Right lobe of liver (tissue), 4 donors: ENCODE data around the gene TUB.

Experiments
- CTCF ChIP-seq, 4 donors: fragments of 200-600 bp in 3 of 4; fragments of 450-650 bp in 1 of 4; IDR thresholded peaks; one replicate each; pipeline versions ENCODE4 v1.5.1 to v1.8.0; 2016 to 2022; ENCODE audit warnings: antibody characterized with exemption in 4 of 4, mild to moderate bottlenecking in 2 of 4
- POLR2A ChIP-seq: fragments of 450-650 bp; IDR thresholded peaks from one replicate; pipeline ENCODE4 v1.6.1; 2017; ENCODE audit warnings: antibody characterized with exemption, mild to moderate bottlenecking
- donor health status: DM: no; HTN: no; CAD: no.
- donor health status: DM: no; HTN: no; CAD: no.
- donor health status: DM: no; HTN: yes; CAD: no.

- TF ChIP-seq POLR2A (no peak), CTCF (IDR thresholded peaks at IDR 0.05) (no peak)
These were observed 3.3 kb downstream of the TUB start for GRCh38 chr11:8084352-8084751.
